Heart left ventricle (tissue), 16 donors: ENCODE measurements around the gene FBXL3. TPM values are rescaled to one million over a fixed set of nuclear protein-coding genes. Genes with fewer than 3 reads are reported as not detected.

Experiments used
- ATAC-seq, 4 donors: fragments of 200-7000 bp; cut with Tn5 transposase; one replicate each; pipeline ENCODE4 v1.9.1; 2020 to 2022; ENCODE audit warnings: moderate library complexity in 4 of 4, mild to moderate bottlenecking in 3 of 4, moderate number of reproducible peaks in 1 of 4
- DNase-seq, 5 donors: peaks; one replicate each; pipeline ENCODE4 v3.0.0-alpha.2; 2020
- H3K27ac ChIP-seq, 12 donors: fragments of 200-600 bp; sonication (generic) in 4 of 12; one replicate each; pipeline versions ENCODE4 v1.5.0 to v1.8.0; 2016 to 2022; ENCODE audit warnings: mild to moderate bottlenecking in 2 of 12
- H3K27me3 ChIP-seq, 9 donors: fragments of 200-600 bp; sonication (generic) in 2 of 9; one replicate each; pipeline versions ENCODE4 v1.5.1 to v1.8.0; 2016 to 2022; ENCODE audit warnings: mild to moderate bottlenecking in 3 of 9
- H3K36me3 ChIP-seq, 9 donors: fragments of 200-600 bp; sonication (generic) in 2 of 9; one replicate each; pipeline versions ENCODE4 v1.5.0 to v1.8.0; 2018 to 2022; ENCODE audit warnings: mild to moderate bottlenecking in 2 of 9
- H3K4me1 ChIP-seq, 12 donors: fragments of 200-600 bp; sonication (generic) in 4 of 12; one replicate each; pipeline versions ENCODE4 v1.5.0 to v1.8.0; 2016 to 2022; ENCODE audit warnings: mild to moderate bottlenecking in 3 of 12
- H3K4me3 ChIP-seq, 12 donors: fragments of 200-600 bp; sonication (generic) in 4 of 12; one replicate each; pipeline versions ENCODE4 v1.5.0 to v1.8.0; 2017 to 2022; ENCODE audit warnings: mild to moderate bottlenecking in 9 of 12, moderate library complexity in 4 of 12
- H3K9me3 ChIP-seq, 12 donors: fragments of 200-600 bp; sonication (generic) in 4 of 12; one replicate each; pipeline versions ENCODE4 v1.5.0 to v1.8.0; 2016 to 2022; ENCODE audit warnings: mild to moderate bottlenecking in 1 of 12
- POLR2A ChIP-seq, 2 donors: fragments of 450-650 bp; IDR thresholded peaks; one replicate each; pipeline ENCODE4 v1.6.1; 2017; ENCODE audit warnings: antibody characterized with exemption in 2 of 2, mild to moderate bottlenecking in 2 of 2, moderate library complexity in 2 of 2
- WGBS, 4 donors: extraction: QIAGEN DNeasy Blood & Tissue Kit in 2 of 4; methylation state at CpG; one replicate each; pipeline versions ENCODE4 v1.1.5 to v1.1.7; 2013 to 2018; 5-methylcytosine and 5-hydroxymethylcytosine counted together
- intact Hi-C, 10 donors: fragments of 100-400 bp; cut with DNase I; formaldehyde crosslinking; loops; one replicate each; pipeline versions ENCODE4 v1.11.1 to v1.14.2; 2022
- polyA plus RNA-seq, 2 donors: library from polyadenylated mRNA; stranded (reverse); fragments of 200-250 nt; gene quantifications; one replicate each; pipeline ENCODE4 v1.2.3, GENCODE V29; 2013
- total RNA-seq, 9 donors: library from RNA; depleted of rRNA in 2 of 9; stranded (reverse); fragments of >200 nt in 2 of 9; fragmentation: NEBNext Ultra II Directional in 3 of 9; extraction: Animal tissue kit (Norgen Biotek cat#: 25700) in 3 of 9; gene quantifications; one replicate each; pipeline versions ENCODE4 v1.1.0 to v1.2.4, GENCODE V29; 2016 to 2023
- TF ChIP-seq, protein P1 (sequence below), 12 donors: fragments of 200-600 bp; sonication (generic) in 4 of 12; IDR thresholded peaks; one replicate each; pipeline versions ENCODE4 v1.5.0 to v1.8.0; 2018 to 2022; ENCODE audit warnings: antibody characterized with exemption in 12 of 12, mild to moderate bottlenecking in 5 of 12
- donor health status: ischemic (EF 13 %, LVEDD 7.1; RV severe dilation, severe dysfunction).
- donor health status: healthy with polysubstance abuse.
- donor health status: DM: no; HTN: yes; CAD: no.
- donor health status: DM: no; HTN: no; CAD: no.
- donor health status: ischemic (EF 25% LVEDD 6.9; RV normal size, moderate dysfunction).
- donor health status: ischemic (EF 25% LVEDD 5.7; RV mildly dilated, moderate dysfunction).
- donor health status: healthy.
- donor health status: DM: yes; HTN: yes; CAD: no.
- donor health status: ischemic (EF 35%, LVEDD 5.7; RV mildly dilated, moderate dysfunction).
- donor health status: nonischemic (EF 11% LVEDD 7.7; RV severe dilation, severe dysfunction).
- donor health status: DM: yes; HTN: yes; CAD: no.
- donor health status: PGD.
- donor health status: ischemic (EF 29% LVEDD 5.4; RV normal size, mild dysfunction).
- donor health status: nonischemic (EF 23%, LVEDD 6.1; RV moderate dilation, normal function).

FBXL3 gene
- total and polyA plus RNA-seq, 11 donors, result 11.8 to 50.0 (median 31.4) TPM

- peaks cover 0 to 50% (median 13%) of the 10 kb centered on the region in 12 donors for H3K4me1 ChIP-seq
- no peak overlapping the region for H3K4me3 ChIP-seq
- H3K27me3 ChIP-seq, result no peaks in the 10 kb centered on the region
- WGBS, 4 donors, result 54 to 67% (median 62%) methylated on average over 7 of the region's 7 CpGs
- no peaks in the 10 kb centered on the region for H3K9me3 ChIP-seq
- no peak for TF ChIP-seq POLR2A (IDR thresholded peaks at IDR 0.05)
- TF ChIP-seq, protein P1, sequence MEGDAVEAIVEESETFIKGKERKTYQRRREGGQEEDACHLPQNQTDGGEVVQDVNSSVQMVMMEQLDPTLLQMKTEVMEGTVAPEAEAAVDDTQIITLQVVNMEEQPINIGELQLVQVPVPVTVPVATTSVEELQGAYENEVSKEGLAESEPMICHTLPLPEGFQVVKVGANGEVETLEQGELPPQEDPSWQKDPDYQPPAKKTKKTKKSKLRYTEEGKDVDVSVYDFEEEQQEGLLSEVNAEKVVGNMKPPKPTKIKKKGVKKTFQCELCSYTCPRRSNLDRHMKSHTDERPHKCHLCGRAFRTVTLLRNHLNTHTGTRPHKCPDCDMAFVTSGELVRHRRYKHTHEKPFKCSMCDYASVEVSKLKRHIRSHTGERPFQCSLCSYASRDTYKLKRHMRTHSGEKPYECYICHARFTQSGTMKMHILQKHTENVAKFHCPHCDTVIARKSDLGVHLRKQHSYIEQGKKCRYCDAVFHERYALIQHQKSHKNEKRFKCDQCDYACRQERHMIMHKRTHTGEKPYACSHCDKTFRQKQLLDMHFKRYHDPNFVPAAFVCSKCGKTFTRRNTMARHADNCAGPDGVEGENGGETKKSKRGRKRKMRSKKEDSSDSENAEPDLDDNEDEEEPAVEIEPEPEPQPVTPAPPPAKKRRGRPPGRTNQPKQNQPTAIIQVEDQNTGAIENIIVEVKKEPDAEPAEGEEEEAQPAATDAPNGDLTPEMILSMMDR (IDR thresholded peaks at IDR 0.05), result peak; percentile 22 to 69 (median 54)
- H3K27ac ChIP-seq, result peak overlapping the region in 2 of 12 donors; percentile 19 to 34
- ATAC-seq (peak in 2 of 4 donors; percentile 25 to 38), DNase-seq (no peak)
- H3K36me3 ChIP-seq, result peaks cover 0 to 87% (median 61%) of the 10 kb centered on the region in 9 donors
- intact Hi-C loops, result no loop called here
Measured at GRCh38 chr13:77002590-77003190, 24.3 kb downstream of the FBXL3 start.

DNA sequence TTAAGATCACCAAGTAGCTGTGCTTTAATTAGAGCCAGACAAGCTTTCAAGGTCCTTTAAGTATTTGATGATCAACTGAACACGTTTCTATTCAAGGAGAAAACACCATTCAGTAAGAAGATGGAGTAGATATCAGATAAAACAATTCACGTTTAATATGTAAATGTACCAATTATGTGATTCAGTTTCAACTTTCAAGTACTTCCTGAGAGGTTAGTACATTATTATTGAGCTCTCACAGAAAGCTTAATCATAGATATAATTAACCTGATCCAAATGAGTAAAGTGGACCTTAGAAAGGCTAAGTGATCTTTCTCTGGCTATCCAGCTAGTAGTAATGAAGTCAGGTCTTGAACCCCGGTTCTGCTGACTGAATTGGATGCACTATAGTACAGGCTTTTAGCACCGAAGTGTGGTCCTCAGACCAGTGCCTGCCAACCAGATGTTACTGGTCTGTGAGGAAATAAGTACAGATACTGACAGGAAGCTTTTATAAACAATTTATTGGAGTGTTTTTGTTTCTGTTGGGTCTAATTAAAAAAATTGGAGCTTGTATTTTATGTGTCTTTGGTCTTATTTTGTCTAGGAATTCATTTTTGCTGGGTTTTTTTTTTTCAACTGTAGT, 24.9 kb downstream of the FBXL3 start:
- no peak for TF ChIP-seq POLR2A (IDR thresholded peaks at IDR 0.05)
- TF ChIP-seq, protein P1 (IDR thresholded peaks at IDR 0.05), result no peak
- H3K27ac ChIP-seq, result peak overlapping the region in 2 of 12 donors; percentile 19 to 34
- intact Hi-C loops, result no loop called here
- no peaks in the 10 kb centered on the region for H3K27me3 ChIP-seq
- ATAC-seq (peak in 1 of 4 donors; percentile 36), DNase-seq (no peak)
- H3K4me3 ChIP-seq, result no peak overlapping the region
- peaks cover 0 to 87% (median 61%) of the 10 kb centered on the region in 9 donors for H3K36me3 ChIP-seq
- H3K9me3 ChIP-seq, result no peaks in the 10 kb centered on the region
- 38 to 55% (median 47%) methylated on average over 4 of the region's 4 CpGs for WGBS, 4 donors
- peaks cover 0 to 50% (median 13%) of the 10 kb centered on the region in 12 donors for H3K4me1 ChIP-seq

GRCh38 chr13:77001540-77001939, 25.4 kb downstream of the FBXL3 start:
- 60 to 65% (median 63%) methylated on average over 4 of the region's 4 CpGs for WGBS, 4 donors
- Histone ChIP-seq H3K9me3 (no peaks in the 10 kb centered on the region), H3K4me1 (peaks cover 0 to 50% (median 13%) of the 10 kb centered on the region in 12 donors), H3K36me3 (peaks cover 0 to 85% (median 62%) of the 10 kb centered on the region in 9 donors), H3K4me3 (no peak overlapping the region), H3K27ac (peak overlapping the region in 1 of 12 donors; percentile 34), H3K27me3 (no peaks in the 10 kb centered on the region)
- peak in 1 of 4 donors; percentile 14 for ATAC-seq
- intact Hi-C loops, result no loop called here
- DNase-seq, result no peak
- no peak for TF ChIP-seq POLR2A (IDR thresholded peaks at IDR 0.05)
- TF ChIP-seq, protein P1 (IDR thresholded peaks at IDR 0.05), result no peak

- no peak for DNase-seq
- ATAC-seq, result no peak
- intact Hi-C loops, result no loop called here
- Histone ChIP-seq H3K4me3 (no peak overlapping the region), H3K27me3 (no peaks in the 10 kb centered on the region), H3K36me3 (peaks cover 0 to 90% (median 72%) of the 10 kb centered on the region in 9 donors), H3K4me1 (peaks cover 0 to 43% (median 10%) of the 10 kb centered on the region in 12 donors), H3K9me3 (no peaks in the 10 kb centered on the region), H3K27ac (peak overlapping the region in 1 of 12 donors; percentile 6)
- TF ChIP-seq, protein P1 (IDR thresholded peaks at IDR 0.05), result no peak
- TF ChIP-seq POLR2A (IDR thresholded peaks at IDR 0.05), result no peak
- 66 to 70% (median 68%) methylated on average over 1 of the region's 1 CpG for WGBS, 4 donors
Measured at GRCh38 chr13:77000475-77000874, 26.5 kb downstream of the FBXL3 start.
